GM12878 (cell line): Measurements from ENCODE around the gene TMEM132C. TPM values are rescaled to one million over a fixed set of nuclear protein-coding genes. Genes with fewer than 3 reads are reported as not detected.

Experiments
- ATAC-seq: fragments of 200-7000 bp; cut with Tn5 transposase; 3 replicates; pipeline ENCODE4 v1.9.1; 2020; ENCODE audit warnings: mild to moderate bottlenecking, moderate library complexity
- BruUV-seq: library from RNA; stranded (reverse); fragments of 400-500 nt; replicated peaks from 2 replicates; lab custom pipeline; 2021; lab: Mats Ljungman, UMichigan
- CTCF ChIA-PET: fragments of 300-600 bp; sonication (Branson Sonifier 250); formaldehyde crosslinking; extraction: SDS; loops from one replicate; lab custom pipeline; 2021; ENCODE audit warnings: inconsistent platforms; lab: Yijun Ruan, JAX
- POLR2A ChIA-PET: fragments of 350-600 bp; formaldehyde crosslinking; extraction: SDS; loops from one replicate; lab custom pipeline; 2021; ENCODE audit warnings: inconsistent platforms; lab: Charles Lee
- RAD21 ChIA-PET: fragments of 300-600 bp; sonication (Branson Sonifier 250); formaldehyde crosslinking; loops from one replicate; lab custom pipeline; 2023; ENCODE audit warnings: antibody characterized with exemption; ENCODE audit not compliant: unreplicated experiment; lab: Charles Lee
- SMC1A ChIA-PET: fragments of 300-600 bp; sonication (Branson Sonifier 250); formaldehyde crosslinking; loops from one replicate; lab custom pipeline; 2023; ENCODE audit not compliant: unreplicated experiment, uncharacterized antibody; lab: Charles Lee
- DNase-seq: peaks from one replicate; pipeline ENCODE4 v3.0.0-alpha.2; 2011; ENCODE audit warnings: low read depth, low spot score
- FAIRE-seq: peaks from 3 replicates; lab custom pipeline; 2011; peaks lifted over from hg19 to GRCh38; lab: Jason Lieb, UNC
- H2AFZ ChIP-seq: 2 replicates; pipeline ENCODE4 v1.6.0; 2011; ENCODE audit warnings: low read depth, low read length, control low read depth; ENCODE audit not compliant: control insufficient read depth
- H3K27ac ChIP-seq: 2 replicates; pipeline ENCODE4 v1.5.1; 2011; ENCODE audit warnings: control low read depth; ENCODE audit not compliant: control insufficient read depth, insufficient read depth
- H3K27me3 ChIP-seq, 2 experiments: replicated peaks in 1 of 2; 2 replicates each; pipeline versions ENCODE4 v1.6.0 to v1.6.1; 2011; ENCODE audit warnings: low read length in 1 of 2; ENCODE audit not compliant: control insufficient read depth in 2 of 2, insufficient read depth in 2 of 2
- H3K36me3 ChIP-seq, 2 experiments: 2 replicates each; pipeline ENCODE4 v1.5.1; 2011; ENCODE audit warnings: low read length in 1 of 2; ENCODE audit not compliant: control insufficient read depth in 2 of 2, insufficient read depth in 2 of 2
- H3K4me1 ChIP-seq: 2 replicates; pipeline ENCODE4 v1.6.1; 2011; ENCODE audit warnings: mild to moderate bottlenecking, low read length, moderate library complexity, mixed read lengths; ENCODE audit not compliant: control insufficient read depth, insufficient read depth
- H3K4me2 ChIP-seq: 2 replicates; pipeline ENCODE4 v1.6.0; 2011; ENCODE audit warnings: control low read depth; ENCODE audit not compliant: control insufficient read depth, insufficient read depth
- H3K4me3 ChIP-seq: fragments of 200-600 bp; sonication (generic); 2 replicates; pipeline ENCODE4 v1.5.1; 2016
- H3K79me2 ChIP-seq: 2 replicates; pipeline ENCODE4 v1.6.0; 2011; ENCODE audit warnings: low read length; ENCODE audit not compliant: control insufficient read depth, insufficient read depth
- H3K9ac ChIP-seq: 2 replicates; pipeline ENCODE4 v1.8.0; 2011; ENCODE audit warnings: low read length, control low read depth, mixed read lengths; ENCODE audit not compliant: control insufficient read depth, insufficient read depth
- H3K9me3 ChIP-seq: replicated peaks from 3 replicates; pipeline ENCODE4 v1.5.1; 2011; ENCODE audit warnings: mild to moderate bottlenecking, low read length; ENCODE audit not compliant: control insufficient read depth, insufficient read depth
- H4K20me1 ChIP-seq: 2 replicates; pipeline ENCODE4 v1.6.0; 2011; ENCODE audit not compliant: control insufficient read depth, insufficient read depth
- ATF7 ChIP-seq: fragments of 450-650 bp; IDR thresholded peaks from 2 replicates; pipeline ENCODE4 v1.6.1; 2016; ENCODE audit warnings: low read depth, mild to moderate bottlenecking
- CEBPB ChIP-seq, 2 experiments: fragments of 150-350 bp in 1 of 2; IDR thresholded peaks; 2 replicates each; pipeline ENCODE4 v1.6.1; 2012 to 2014; ENCODE audit warnings: low read depth in 2 of 2, low read length in 2 of 2, borderline replicate concordance in 1 of 2, inconsistent platforms in 1 of 2
- GATAD2B ChIP-seq: fragments of 450-650 bp; conservative IDR thresholded peaks from 2 replicates; pipeline ENCODE4 v1.6.1; 2017; ENCODE audit warnings: low read depth, mild to moderate bottlenecking, moderate library complexity
- IRF4 ChIP-seq: IDR thresholded peaks from 2 replicates; pipeline ENCODE4 v1.6.1; 2011; ENCODE audit warnings: low read depth, low read length
- NFYA ChIP-seq: IDR thresholded peaks from 2 replicates; pipeline ENCODE4 v1.6.1; 2011; ENCODE audit warnings: low read depth, mild to moderate bottlenecking, low read length, improper control_type of control experiment, borderline replicate concordance
- NRF1 ChIP-seq: conservative IDR thresholded peaks from 2 replicates; pipeline ENCODE4 v1.6.1; 2011; ENCODE audit warnings: mild to moderate bottlenecking, low read depth, low read length, improper control_type of control experiment
- PML ChIP-seq: IDR thresholded peaks from 2 replicates; pipeline ENCODE4 v1.6.1; 2012; ENCODE audit warnings: low read length, inconsistent platforms
- RELA ChIP-seq: fragments of 450-650 bp; IDR thresholded peaks from 2 replicates; pipeline ENCODE4 v1.8.0; 2014; ENCODE audit warnings: borderline replicate concordance; ENCODE audit not compliant: partially characterized antibody
- STAT1 ChIP-seq: fragments of 450-650 bp; conservative IDR thresholded peaks from 2 replicates; pipeline ENCODE4 v1.6.1; 2014; ENCODE audit warnings: antibody characterized with exemption, mild to moderate bottlenecking
- WGBS: methylation state at CpG from one replicate; pipeline ENCODE4 v1.1.6; 2016; ENCODE audit warnings: low lambda C conversion rate; ENCODE audit not compliant: insufficient replicate concordance, insufficient coverage; ENCODE audit errors: missing lambda C conversion rate; 5-methylcytosine and 5-hydroxymethylcytosine counted together
- in situ Hi-C: fragments of 300-500 bp; cut with MboI; formaldehyde crosslinking; loops from 9 replicates; pipeline ENCODE4 v1.14.3; 2018; ENCODE audit warnings: mixed read lengths
- intact Hi-C: fragments of 100-400 bp; cut with micrococcal nuclease; formaldehyde crosslinking; loops from one replicate; pipeline ENCODE4 v1.14.2; 2022; ENCODE audit not compliant: unreplicated experiment
- polyA plus RNA-seq, 11 experiments: library from polyadenylated mRNA; depleted of rRNA in 4 of 11; unstranded in 6 of 11; stranded (reverse) in 5 of 11; fragments of >200 nt; fragmentation: Nextera tagmentation in 4 of 11; fragmentation: Illumina TruSeq in 1 of 11; extraction: Ambion mirVana in 4 of 11; extraction: Trizol in 1 of 11; gene quantifications; 1 replicate in 1 of 11; 2 replicates in 10 of 11; pipeline versions ENCODE4 v1.2.1 to v1.2.3, GENCODE V29; 2011 to 2016; ENCODE audit warnings: inconsistent platforms in 2 of 11, missing spikeins in 2 of 11, low read depth in 1 of 11
- total RNA-seq, 4 experiments: library from RNA; depleted of rRNA in 3 of 4; stranded (reverse); fragments of >200 nt in 3 of 4; fragmentation: Illumina TruSeq in 1 of 4; extraction: Trizol in 1 of 4; gene quantifications; 2 replicates each; pipeline versions ENCODE4 v1.2.1 to v1.2.3, GENCODE V29; 2013 to 2021
- TF ChIP-seq, protein P1 (sequence below): IDR thresholded peaks from 2 replicates; pipeline ENCODE4 v1.6.1; 2011; ENCODE audit warnings: borderline replicate concordance, low read depth, mild to moderate bottlenecking, moderate library complexity, low read length; ENCODE audit not compliant: insufficient read depth, poor library complexity, severe bottlenecking
- TF ChIP-seq, protein P2 (sequence below): IDR thresholded peaks from 2 replicates; pipeline ENCODE4 v1.6.1; 2011; ENCODE audit warnings: mild to moderate bottlenecking, low read depth, low read length, moderate library complexity; ENCODE audit not compliant: insufficient replicate concordance
- TF ChIP-seq, protein P3 (sequence below): IDR thresholded peaks from 2 replicates; pipeline ENCODE4 v1.6.1; 2011; ENCODE audit warnings: borderline replicate concordance, low read depth, mild to moderate bottlenecking, moderate library complexity, mixed read lengths, low read length; ENCODE audit not compliant: insufficient read depth; ENCODE audit errors: extremely low read length
- TF ChIP-seq, protein P4 (sequence below): fragments of 450-650 bp; IDR thresholded peaks from 2 replicates; pipeline ENCODE4 v1.6.1; 2017; ENCODE audit warnings: mild to moderate bottlenecking, moderate library complexity

The TMEM132C gene
- total and polyA plus RNA-seq, 10 of the 15 experiments (the other 5 are each of a cell fraction or from before 2014, with no cell fraction given) = not detected

DNA sequence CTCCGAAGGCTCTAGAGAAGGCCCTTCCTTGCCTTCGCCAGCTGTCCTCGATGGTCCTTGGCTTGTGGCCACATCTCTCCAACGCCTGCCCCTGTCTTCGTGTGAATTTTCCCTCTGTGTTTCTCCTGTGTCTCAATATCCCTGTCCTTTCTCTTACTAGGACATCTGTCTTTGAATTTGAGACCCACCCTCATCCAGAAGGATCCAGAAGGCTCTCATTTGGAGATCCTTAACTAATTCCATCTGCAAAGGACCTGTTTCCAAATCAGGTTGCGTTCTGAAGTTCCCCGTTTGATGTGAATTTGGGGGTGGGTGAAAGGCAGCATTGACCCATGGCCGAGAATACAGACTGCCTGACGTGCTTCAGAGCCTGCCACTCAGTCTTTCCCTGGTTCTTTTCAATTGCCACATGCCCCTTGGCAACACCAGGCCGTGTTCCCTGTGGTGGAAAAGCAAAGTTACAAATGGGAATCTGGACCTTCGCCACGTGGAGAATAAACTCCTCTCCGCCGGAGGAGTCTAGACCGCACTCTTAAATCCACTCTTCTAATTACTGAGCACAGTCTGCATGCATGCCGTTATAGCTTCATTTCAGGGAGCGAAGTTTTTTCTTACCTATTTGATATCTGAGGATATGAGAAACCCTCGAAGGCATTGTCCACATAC, 158.8 kb downstream of the TMEM132C start:
- POLR2A ChIA-PET = no interaction called here
- H3K9ac ChIP-seq = no peak overlapping the region
- no peak for TF ChIP-seq NFYA
- TF ChIP-seq RELA = no peak
- TF ChIP-seq CEBPB (IDR thresholded peaks at IDR 0.05; ENCODE audit: borderline replicate concordance in 1 of 2, low read depth in 2 of 2, low read length in 2 of 2) = no peak
- TF ChIP-seq, protein P1, sequence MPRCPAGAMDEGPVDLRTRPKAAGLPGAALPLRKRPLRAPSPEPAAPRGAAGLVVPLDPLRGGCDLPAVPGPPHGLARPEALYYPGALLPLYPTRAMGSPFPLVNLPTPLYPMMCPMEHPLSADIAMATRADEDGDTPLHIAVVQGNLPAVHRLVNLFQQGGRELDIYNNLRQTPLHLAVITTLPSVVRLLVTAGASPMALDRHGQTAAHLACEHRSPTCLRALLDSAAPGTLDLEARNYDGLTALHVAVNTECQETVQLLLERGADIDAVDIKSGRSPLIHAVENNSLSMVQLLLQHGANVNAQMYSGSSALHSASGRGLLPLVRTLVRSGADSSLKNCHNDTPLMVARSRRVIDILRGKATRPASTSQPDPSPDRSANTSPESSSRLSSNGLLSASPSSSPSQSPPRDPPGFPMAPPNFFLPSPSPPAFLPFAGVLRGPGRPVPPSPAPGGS = no peak
- TF ChIP-seq NRF1 = no peak
- TF ChIP-seq, protein P2, sequence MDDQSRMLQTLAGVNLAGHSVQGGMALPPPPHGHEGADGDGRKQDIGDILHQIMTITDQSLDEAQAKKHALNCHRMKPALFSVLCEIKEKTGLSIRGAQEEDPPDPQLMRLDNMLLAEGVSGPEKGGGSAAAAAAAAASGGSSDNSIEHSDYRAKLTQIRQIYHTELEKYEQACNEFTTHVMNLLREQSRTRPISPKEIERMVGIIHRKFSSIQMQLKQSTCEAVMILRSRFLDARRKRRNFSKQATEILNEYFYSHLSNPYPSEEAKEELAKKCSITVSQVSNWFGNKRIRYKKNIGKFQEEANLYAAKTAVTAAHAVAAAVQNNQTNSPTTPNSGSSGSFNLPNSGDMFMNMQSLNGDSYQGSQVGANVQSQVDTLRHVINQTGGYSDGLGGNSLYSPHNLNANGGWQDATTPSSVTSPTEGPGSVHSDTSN = no peak
- TF ChIP-seq STAT1 = no peak
- TF ChIP-seq GATAD2B = no peak
- no peak for TF ChIP-seq IRF4
- TF ChIP-seq, protein P3, sequence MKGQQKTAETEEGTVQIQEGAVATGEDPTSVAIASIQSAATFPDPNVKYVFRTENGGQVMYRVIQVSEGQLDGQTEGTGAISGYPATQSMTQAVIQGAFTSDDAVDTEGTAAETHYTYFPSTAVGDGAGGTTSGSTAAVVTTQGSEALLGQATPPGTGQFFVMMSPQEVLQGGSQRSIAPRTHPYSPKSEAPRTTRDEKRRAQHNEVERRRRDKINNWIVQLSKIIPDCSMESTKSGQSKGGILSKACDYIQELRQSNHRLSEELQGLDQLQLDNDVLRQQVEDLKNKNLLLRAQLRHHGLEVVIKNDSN = no peak
- TF ChIP-seq PML = no peak
- TF ChIP-seq ATF7 = no peak
- TF ChIP-seq, protein P4, sequence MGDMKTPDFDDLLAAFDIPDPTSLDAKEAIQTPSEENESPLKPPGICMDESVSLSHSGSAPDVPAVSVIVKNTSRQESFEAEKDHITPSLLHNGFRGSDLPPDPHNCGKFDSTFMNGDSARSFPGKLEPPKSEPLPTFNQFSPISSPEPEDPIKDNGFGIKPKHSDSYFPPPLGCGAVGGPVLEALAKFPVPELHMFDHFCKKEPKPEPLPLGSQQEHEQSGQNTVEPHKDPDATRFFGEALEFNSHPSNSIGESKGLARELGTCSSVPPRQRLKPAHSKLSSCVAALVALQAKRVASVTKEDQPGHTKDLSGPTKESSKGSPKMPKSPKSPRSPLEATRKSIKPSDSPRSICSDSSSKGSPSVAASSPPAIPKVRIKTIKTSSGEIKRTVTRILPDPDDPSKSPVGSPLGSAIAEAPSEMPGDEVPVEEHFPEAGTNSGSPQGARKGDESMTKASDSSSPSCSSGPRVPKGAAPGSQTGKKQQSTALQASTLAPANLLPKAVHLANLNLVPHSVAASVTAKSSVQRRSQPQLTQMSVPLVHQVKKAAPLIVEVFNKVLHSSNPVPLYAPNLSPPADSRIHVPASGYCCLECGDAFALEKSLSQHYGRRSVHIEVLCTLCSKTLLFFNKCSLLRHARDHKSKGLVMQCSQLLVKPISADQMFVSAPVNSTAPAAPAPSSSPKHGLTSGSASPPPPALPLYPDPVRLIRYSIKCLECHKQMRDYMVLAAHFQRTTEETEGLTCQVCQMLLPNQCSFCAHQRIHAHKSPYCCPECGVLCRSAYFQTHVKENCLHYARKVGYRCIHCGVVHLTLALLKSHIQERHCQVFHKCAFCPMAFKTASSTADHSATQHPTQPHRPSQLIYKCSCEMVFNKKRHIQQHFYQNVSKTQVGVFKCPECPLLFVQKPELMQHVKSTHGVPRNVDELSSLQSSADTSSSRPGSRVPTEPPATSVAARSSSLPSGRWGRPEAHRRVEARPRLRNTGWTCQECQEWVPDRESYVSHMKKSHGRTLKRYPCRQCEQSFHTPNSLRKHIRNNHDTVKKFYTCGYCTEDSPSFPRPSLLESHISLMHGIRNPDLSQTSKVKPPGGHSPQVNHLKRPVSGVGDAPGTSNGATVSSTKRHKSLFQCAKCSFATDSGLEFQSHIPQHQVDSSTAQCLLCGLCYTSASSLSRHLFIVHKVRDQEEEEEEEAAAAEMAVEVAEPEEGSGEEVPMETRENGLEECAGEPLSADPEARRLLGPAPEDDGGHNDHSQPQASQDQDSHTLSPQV = no peak

More for the DNA sequence above, 158.8 kb downstream of the TMEM132C start:
- H3K36me3 ChIP-seq = no peaks in the 10 kb centered on the region
- intact Hi-C loops (no loop called here), in situ Hi-C loops (no loop called here)
- ATAC-seq = no peak
- no peak overlapping the region for H3K4me3 ChIP-seq
- FAIRE-seq = no peak
- H3K9me3 ChIP-seq = no peaks in the 10 kb centered on the region
- RAD21 ChIA-PET = no interaction called here
- H2AFZ ChIP-seq = no peak overlapping the region
- H3K4me2 ChIP-seq = no peak overlapping the region
- no peaks in the 10 kb centered on the region for H3K27me3 ChIP-seq
- no peaks in the 10 kb centered on the region for H3K4me1 ChIP-seq
- H3K27ac ChIP-seq = no peak overlapping the region
- WGBS = 20% methylated on average over 18 of the region's 18 CpGs
- H3K79me2 ChIP-seq = no peaks in the 10 kb centered on the region
- H4K20me1 ChIP-seq = no peaks in the 10 kb centered on the region
- CTCF ChIA-PET = no interaction called here
- DNase-seq = no peak
- no TSS peak for BruUV-seq
- SMC1A ChIA-PET = no interaction called here
